Caki2 (cell line): ENCODE measurements around the gene ZNF844. TPM values are rescaled to one million over a fixed set of nuclear protein-coding genes. Genes with fewer than 3 reads are reported as not detected.
A peak's percentile ranks its signal among the peaks of the same experiment; 100 is the strongest.
"Not testable (repeated sequence)": the region's sequence is repeated elsewhere in the genome, so short reads cannot be mapped to it uniquely, and the experiment has no call there.

ENCODE experiments used
- DNase-seq: peaks from one replicate; pipeline ENCODE4 v3.0.0-alpha.2; 2015; ENCODE audit warnings: low read depth
- in situ Hi-C: cut with HindIII; loops from 2 replicates; pipeline ENCODE4 v1.10.0; 2016; ENCODE audit warnings: low sequenced_read_pairs, low pct_unique_long_range_greater_than_20kb, mixed read lengths
- total RNA-seq: library from RNA; depleted of rRNA; stranded (reverse); fragments of >200 nt; shearing (Covaris generic); gene quantifications from 2 replicates; pipeline ENCODE4 v1.2.3, GENCODE V29; 2014; ENCODE audit warnings: low replicate concordance

The ZNF844 gene
- total RNA-seq, 1 experiment from 2014 or later = 0.24 TPM

GRCh38 chr19:12085074-12085818, 20.7 kb downstream of the ZNF844 start:
- no peak for DNase-seq
- in situ Hi-C loops = no loop called here

DNA sequence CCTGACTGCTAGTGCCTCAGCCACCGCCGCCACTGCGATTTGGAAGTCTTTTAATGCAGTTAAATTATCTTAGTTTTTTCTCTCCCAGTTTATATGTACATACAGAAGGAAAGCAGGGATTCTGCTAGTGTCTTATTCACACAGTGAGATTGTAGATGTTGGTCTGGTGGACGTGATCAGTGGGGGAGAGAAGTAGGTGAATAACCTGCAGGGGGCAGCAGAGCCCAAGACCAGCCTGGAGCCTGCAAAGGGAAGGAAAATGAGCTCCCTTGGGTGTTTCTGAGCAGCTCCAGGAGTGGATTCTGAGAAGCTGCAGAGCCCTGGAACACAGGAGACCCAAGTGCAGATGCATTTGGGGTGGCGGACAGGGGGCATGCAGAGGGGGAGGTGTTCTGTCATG, 26.3 kb downstream of the ZNF844 start:
- in situ Hi-C loops = no loop called here
- DNase-seq = peak; percentile 21

DNA sequence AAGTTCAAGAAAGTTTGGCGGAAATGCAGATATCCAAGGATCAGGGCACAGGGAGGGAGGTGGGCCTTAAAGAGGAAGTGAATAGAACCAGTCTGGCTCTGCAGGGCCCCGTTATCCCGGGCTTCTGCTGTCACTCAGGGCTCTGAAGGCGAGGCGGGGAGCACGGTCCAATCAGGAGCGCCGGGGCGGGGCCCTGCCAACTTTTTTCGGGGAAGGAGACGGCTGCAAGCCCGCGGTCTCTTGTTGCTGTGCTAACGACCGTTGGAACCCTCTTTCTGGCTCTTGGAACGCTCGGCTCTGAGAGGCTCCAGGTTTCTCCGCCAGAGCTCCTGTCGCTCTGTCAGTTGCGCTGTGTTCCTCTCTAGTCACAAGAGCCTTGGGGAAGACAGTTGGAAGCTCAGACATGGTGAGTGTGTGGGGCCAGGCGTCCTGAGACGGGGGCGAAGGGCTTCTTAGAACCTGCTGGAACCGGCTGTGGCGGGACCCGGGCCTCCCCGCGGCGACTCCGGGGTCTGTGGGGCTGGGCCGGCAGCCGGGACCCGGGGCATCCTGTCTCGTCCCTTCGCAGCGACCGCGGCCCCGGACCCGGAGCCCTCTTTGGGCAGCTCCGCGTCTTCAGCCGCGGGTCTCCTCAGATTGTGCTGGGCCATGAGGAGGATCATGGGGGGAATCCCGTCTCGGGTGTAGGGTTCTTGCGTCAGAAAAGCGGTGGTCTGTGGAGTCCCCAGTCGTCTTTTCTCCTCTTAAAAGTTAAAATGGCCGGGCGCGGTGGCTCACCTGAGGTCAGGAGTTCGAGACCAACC, 27.7 kb downstream of the ZNF844 start:
- no peak for DNase-seq
- in situ Hi-C loops = no loop called here

DNA sequence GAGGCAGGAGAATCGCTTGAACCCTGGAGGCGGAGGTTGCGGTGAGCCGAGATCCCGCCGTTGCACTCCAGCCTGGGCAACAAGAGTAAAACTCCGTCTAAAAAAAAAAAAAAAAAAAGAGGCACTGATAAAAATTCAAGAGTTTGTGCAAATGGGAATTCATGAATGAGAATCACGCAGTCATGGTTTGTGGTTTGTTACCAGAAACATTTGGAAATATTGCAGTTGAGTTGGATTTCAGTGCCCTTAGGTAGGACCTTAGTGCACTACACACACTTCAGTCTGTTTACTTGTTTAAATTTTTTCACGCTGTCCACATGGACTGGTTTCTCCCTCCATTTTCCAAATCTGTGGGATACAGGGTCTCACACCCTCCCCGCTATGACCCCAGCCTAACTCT, 28.4 kb downstream of the ZNF844 start:
- in situ Hi-C loops = no loop called here
- DNase-seq = no peak

- in situ Hi-C loops = no loop called here
- no peak for DNase-seq
Measured at GRCh38 chr19:12093777-12094176, 29.2 kb downstream of the ZNF844 start.

GRCh38 chr19:12095111-12095790, 30.7 kb downstream of the ZNF844 start:
- in situ Hi-C loops = no loop called here
- no peak for DNase-seq

- DNase-seq = no peak
- in situ Hi-C loops = no loop called here
Measured at GRCh38 chr19:12098040-12098439, 33.5 kb downstream of the ZNF844 start.

- in situ Hi-C loops, DNase-seq: not testable (repeated sequence)
Measured at GRCh38 chr19:12103909-12104308, 39.4 kb downstream of the ZNF844 start.

DNA sequence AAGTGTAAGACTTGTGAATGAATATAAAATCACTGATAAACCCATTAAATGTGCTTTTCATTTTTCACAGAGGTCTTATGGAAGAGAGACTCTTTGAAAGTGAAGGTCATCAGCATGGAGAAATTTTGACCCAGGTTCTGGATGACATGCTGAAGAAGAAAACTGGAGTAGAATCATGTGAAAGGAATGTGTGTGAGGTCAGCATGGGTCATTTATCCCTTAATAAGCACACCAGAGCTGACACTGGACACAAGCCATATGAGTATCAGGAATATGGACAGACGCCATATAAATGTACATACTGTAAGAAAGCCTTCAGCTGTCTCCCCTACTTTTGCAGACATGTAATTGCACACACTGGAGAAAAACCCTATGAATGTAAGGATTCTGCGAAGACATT, 46.6 kb downstream of the ZNF844 start:
- in situ Hi-C loops = no loop called here
- no peak for DNase-seq

- in situ Hi-C loops = no loop called here
- no peak for DNase-seq
Measured at GRCh38 chr19:12111943-12112637, 47.6 kb downstream of the ZNF844 start.

- DNase-seq = no peak
- in situ Hi-C loops = no loop called here
Measured at GRCh38 chr19:12112701-12113100, 48.2 kb downstream of the ZNF844 start.

DNA sequence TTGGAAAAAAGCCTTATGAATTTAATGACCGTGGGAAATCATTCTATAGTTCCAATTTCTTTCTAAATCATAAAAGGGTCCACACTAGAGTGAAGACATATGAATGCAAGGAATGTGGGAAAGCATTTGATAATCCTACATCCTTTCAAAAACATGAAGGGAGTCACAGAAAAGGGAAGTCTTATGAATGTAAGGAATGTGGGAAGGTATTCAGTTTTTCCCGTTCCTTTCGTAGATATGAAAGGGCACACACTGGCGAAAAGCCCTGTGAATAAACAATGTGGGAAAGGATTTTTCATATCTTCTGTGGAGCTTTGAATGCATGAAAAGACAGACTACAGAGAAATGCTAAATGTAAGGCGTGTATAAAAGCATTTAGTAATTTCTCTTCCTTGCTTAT, 48.6 kb downstream of the ZNF844 start:
- in situ Hi-C loops = no loop called here
- DNase-seq = no peak

DNA sequence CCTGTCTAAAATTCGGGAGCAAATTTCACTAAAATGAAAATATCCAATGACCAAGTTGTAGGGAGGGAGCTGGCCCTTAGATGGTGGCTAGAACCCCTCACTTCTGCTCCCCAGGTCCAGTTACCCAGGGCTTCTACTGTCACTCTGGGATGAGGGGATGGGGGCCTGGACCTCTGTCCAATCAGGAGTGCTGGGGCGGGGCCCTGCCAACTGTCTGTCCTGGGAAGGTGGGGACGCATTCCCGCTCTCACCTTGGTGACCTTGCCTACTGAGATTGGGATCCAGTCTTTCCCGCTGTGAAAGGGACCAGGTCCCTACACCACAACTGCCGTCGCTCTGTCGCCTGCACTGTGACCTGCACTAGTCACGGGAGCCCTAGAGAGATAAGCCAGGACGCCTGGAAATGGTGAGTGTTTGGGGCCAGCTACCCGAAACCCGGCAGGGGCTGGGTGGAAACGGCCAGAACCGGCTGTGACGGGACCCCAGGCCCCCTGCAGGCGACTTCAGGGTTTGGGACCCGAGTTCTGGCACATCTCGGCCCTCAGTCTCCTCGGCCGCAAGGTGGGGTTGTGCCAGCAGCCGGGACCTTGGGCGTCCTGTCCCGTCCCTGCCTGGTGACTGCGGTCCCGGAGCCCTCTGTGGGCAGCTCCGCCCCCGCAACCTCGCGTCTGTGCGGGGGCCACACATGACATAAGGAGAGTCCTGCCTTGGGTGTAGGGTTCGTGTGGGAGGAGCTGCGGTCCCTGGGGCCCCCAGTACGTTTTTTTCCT, 52.9 kb downstream of the ZNF844 start:
- in situ Hi-C loops = no loop called here
- no peak for DNase-seq

DNA sequence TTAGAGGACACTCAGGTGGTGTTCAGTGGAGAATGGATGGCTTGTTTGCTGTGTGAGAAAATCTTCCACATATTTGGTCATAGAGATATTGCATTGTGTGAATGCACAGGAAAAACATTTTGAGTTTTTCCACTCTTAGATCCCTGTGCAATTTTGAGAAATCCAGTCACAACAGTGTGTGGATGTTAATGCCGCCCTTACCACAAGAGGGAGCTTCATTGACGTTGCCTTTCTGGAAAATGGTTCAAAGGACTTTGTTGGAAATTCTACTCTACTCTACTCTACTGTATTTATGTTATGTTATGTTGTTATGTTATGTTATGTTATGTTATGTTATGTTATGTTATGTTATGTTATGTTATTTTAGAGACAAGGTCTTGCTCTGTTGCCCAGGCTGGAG, 62.2 kb downstream of the ZNF844 start:
- no peak for DNase-seq
- in situ Hi-C loops = no loop called here
